ENCODE results near the gene GRM1. TPM values are rescaled to one million over a fixed set of nuclear protein-coding genes. Genes with fewer than 3 reads are reported as not detected.

The GRM1 gene
- total and polyA plus RNA-seq, 8 donors: not detected

GRCh38 chr6:146354451-146354850 lies 325.6 kb downstream of the GRM1 start:
- Histone ChIP-seq H3K9me3 (no peaks in the 10 kb centered on the region), H3K27me3 (no peaks in the 10 kb centered on the region), H3K36me3 (no peaks in the 10 kb centered on the region), H3K27ac (no peak overlapping the region), H3K4me1 (no peaks in the 10 kb centered on the region), H3K4me3 (no peak overlapping the region)
- intact Hi-C loops (cut with DNase I; ENCODE audit: low total_unique reads): no loop called here
- TF ChIP-seq POLR2A (IDR thresholded peaks at IDR 0.05) (no peak), EP300 (IDR thresholded peaks at IDR 0.05) (no peak), CTCF (IDR thresholded peaks at IDR 0.05) (no peak), POLR2AphosphoS5 (IDR thresholded peaks at IDR 0.05) (no peak)
- 68 to 73% (median 69%) methylated on average over 3 of the region's 3 CpGs for WGBS, 5 donors
- DNase-seq: no peak

- Histone ChIP-seq H3K9me3 (no peaks in the 10 kb centered on the region), H3K4me1 (no peaks in the 10 kb centered on the region), H3K36me3 (no peaks in the 10 kb centered on the region), H3K4me3 (no peak overlapping the region), H3K27ac (no peak overlapping the region), H3K27me3 (no peaks in the 10 kb centered on the region)
- no peak for DNase-seq
- intact Hi-C loops (cut with DNase I; ENCODE audit: low total_unique reads): no loop called here
- TF ChIP-seq CTCF (IDR thresholded peaks at IDR 0.05) (no peak), EP300 (IDR thresholded peaks at IDR 0.05) (no peak), POLR2AphosphoS5 (IDR thresholded peaks at IDR 0.05) (no peak), POLR2A (IDR thresholded peaks at IDR 0.05) (no peak)
- 45 to 59% (median 48%) methylated on average over 4 of the region's 4 CpGs for WGBS, 5 donors
Observed at GRCh38 chr6:146355521-146356100, 326.7 kb downstream of the GRM1 start.

GRCh38 chr6:146357578-146358430 lies 328.9 kb downstream of the GRM1 start:
- TF ChIP-seq EP300 (IDR thresholded peaks at IDR 0.05) (no peak), POLR2AphosphoS5 (IDR thresholded peaks at IDR 0.05) (no peak)
- Histone ChIP-seq H3K27me3 (no peaks in the 10 kb centered on the region), H3K9me3 (no peaks in the 10 kb centered on the region), H3K36me3 (no peaks in the 10 kb centered on the region), H3K27ac (no peak overlapping the region), H3K4me1 (no peaks in the 10 kb centered on the region), H3K4me3 (no peak overlapping the region)
- no peak for DNase-seq
- intact Hi-C loops (cut with DNase I; ENCODE audit: low total_unique reads): no loop called here
- 50 to 58% (median 57%) methylated on average over 8 of the region's 8 CpGs for WGBS, 5 donors

GRCh38 chr6:146358431-146359046 lies 329.7 kb downstream of the GRM1 start:
- intact Hi-C loops (cut with DNase I; ENCODE audit: low total_unique reads): no loop called here
- no peak for DNase-seq
- no peaks in the 10 kb centered on the region for H3K9me3 ChIP-seq
- H3K4me3 ChIP-seq: no peak overlapping the region
- no peaks in the 10 kb centered on the region for H3K4me1 ChIP-seq
- TF ChIP-seq CTCF (IDR thresholded peaks at IDR 0.05) (no peak), EP300 (IDR thresholded peaks at IDR 0.05) (no peak), POLR2AphosphoS5 (IDR thresholded peaks at IDR 0.05) (no peak), POLR2A (IDR thresholded peaks at IDR 0.05) (no peak)
- 53 to 83% (median 70%) methylated on average over 3 of the region's 3 CpGs for WGBS, 5 donors
- H3K27me3 ChIP-seq: no peaks in the 10 kb centered on the region
- H3K36me3 ChIP-seq: no peaks in the 10 kb centered on the region
- H3K27ac ChIP-seq: no peak overlapping the region

All from stomach (tissue), 9 donors.